ENCODE data around the gene KRTAP10-1.
"Not testable (repeated sequence)": the region's sequence is repeated elsewhere in the genome, so short reads cannot be mapped to it uniquely, and the experiment has no call there.

KRTAP10-1 gene

DNA sequence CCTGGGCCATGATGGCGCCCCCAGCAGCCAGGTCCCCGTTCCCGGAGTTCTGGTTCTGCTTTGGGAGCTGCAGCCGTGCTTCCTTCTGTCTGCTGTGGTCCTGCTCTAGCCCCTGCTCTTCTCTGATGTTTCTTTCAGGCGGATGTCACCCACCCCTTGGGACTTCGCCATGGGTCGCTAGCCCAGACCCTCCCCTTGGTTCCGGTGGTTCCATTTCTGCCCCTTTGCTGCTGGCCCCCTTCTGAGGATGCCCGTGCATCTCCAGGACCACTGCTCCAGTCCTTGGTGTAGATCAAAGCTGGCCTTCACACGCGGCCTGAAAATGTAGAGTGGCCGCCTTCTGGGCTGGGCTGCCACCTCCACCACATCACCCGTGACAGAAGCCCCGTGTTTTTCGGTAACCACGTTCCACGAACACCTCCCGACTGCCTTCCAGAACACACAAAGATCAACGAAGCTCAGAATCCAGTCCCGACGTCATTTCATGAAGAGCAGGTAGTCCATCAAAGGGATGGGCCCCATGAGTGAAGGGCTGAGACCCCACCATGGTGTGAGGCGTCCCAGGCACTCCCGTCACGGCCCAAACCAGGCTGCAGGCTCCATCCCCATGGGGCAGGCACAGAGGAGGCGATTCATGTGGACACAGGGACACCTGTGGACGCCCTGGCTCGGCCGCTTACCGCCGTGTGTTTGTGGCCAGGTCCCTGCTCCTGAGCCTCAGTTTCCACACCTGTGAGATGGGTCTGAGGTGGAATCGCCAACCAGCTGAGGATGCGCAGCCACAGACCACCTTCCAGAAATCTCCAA lies 24.4 kb downstream of the KRTAP10-1 start:
- DNase-seq (ENCODE audit: low read depth) = no peak

DNA sequence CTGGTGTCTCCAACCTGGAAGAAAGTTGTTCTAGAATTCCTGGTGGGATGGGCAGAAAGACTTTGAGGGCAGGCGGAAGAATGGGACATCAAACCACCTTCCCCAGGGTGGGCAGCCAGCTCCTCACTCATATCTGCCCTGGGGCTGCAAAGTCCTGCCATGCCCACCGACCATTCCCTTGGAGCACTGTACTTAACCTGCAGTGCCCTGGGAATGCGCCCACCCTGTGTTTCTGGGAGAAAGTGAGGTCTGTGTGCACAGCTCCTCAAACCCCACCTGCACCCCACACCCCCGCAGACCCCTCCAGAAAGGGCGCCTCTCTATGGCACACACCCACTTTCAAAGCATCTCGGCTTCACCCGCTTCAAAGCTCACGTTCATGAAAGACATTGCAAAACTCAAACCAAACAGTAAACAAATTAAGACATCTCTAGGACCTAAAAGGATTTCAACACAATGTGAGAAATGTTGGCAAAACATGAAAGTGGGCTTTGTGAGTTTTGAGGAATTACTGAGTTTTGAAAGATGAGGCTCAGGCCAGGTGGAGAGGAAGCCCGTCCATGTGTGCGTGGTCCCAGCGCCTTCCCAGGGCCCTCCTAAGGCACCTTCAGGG lies 25.1 kb downstream of the KRTAP10-1 start:
- no peak for DNase-seq (ENCODE audit: low read depth)

DNA sequence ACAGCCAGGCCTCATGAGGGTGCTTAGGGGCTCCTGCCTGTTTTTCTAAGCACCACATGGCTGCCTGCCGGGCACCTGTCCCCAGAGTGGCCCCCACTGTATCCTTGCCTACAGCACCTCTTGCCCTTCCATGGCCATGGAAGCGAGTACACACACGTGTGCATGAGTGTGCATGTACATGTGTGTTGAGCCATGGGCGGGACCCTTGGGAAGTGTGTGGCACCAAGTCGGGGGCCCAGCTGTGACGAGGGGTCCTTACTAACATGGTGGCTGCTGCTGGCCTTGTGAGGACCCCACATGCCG lies 25.8 kb downstream of the KRTAP10-1 start:
- DNase-seq (ENCODE audit: low read depth) = no peak

DNA sequence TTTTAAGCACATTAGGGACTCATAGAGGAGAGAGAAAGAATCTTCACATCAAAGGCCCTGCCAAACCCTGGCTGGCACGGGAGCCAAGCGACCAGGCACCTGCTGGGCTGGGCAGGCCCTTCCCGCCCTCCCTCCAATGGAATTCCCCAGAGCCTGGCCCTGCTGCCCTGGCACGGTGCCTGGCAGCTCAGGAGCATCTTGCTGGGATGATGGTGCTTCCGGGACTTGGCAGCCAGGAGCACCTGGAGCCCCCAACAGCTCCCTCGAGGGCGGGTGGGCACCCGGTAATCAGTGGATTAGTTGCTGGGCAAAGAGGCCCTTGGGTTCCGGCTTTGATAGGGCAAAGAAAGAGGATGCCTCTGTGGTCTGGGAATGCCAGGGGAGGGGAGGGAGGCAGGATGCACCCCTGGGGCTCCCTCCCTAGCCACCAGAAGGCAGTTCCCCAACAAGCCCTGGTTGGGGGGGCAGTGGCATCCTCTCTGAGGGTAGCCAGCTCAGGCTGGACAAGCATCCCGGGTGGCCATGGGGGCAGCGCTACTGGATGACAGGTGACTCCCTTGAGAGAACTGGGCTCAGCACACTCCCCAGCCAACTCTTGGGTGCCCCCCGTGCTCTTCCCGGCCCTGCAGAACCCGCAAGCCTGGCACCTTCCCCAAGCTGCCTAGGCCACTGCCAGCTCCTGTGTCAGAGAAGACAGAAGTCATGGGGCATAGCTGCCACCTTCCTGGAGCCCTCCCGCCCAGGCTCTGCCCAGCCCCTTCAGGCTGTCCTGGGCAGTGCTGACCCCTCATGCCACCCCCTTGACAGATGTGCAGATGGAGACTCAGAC lies 26.4 kb downstream of the KRTAP10-1 start:
- no peak for DNase-seq (ENCODE audit: low read depth)

DNA sequence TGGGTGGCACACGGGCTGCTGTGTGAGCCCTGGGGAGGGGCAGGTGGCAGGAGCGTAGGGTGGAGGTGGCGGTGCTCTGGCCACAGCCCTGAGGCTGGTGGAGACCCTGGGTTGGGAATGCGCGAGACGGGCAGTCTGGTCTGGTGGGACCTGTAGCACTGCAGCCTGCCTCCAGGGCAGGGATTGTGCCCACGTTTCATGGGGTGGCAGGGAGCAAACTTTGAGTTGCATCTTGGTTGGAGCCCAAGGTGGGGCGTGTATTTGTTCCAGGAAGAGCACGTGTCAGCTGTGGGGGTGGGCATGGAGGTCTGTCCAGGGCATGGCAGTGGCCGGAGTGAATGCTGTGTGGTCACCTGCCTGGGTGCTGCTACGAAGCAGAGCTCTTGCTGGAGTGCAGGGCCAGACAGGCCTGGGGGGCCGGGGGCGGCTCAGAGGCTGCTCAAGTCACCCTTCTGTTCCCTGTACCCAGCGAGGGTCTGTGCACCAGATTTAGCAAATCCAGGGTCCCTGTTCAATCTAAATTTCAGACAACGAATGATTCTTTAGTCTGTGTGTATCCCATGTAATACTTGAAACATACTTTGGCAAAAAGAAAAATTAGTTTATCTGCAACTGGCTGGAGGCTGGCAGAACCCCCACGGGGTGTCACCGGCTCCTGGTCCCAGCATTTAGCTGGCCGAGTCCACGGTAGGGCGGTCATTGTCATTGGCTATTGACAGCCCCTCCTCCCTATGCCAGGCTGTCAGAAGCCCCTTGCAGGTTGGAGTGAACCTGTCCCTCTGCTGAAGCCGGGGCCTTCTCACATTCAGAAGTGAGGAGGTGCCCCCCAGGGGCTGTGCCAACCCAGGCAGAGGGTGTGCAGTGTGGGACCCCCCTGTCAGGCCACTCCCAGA lies 27.3 kb downstream of the KRTAP10-1 start:
- no peak for DNase-seq (ENCODE audit: low read depth)

DNA sequence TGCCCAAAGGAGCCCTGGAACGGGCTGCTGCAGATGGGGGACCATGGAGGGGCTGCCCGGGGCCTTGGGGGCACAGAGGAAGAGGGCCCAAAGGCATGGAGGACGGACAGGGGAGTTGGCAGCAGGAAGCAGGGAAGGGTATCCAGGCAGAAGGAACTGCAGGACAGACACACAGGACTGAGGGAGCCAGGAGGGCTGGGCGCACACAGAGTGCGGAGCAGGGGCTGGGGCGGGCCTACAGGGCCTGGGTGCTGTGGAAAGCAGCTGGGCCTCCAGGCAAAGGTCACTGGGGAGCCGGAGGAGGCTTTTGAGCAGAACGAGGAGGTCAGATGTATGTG lies 28.1 kb downstream of the KRTAP10-1 start:
- DNase-seq (ENCODE audit: low read depth) = no peak

DNA sequence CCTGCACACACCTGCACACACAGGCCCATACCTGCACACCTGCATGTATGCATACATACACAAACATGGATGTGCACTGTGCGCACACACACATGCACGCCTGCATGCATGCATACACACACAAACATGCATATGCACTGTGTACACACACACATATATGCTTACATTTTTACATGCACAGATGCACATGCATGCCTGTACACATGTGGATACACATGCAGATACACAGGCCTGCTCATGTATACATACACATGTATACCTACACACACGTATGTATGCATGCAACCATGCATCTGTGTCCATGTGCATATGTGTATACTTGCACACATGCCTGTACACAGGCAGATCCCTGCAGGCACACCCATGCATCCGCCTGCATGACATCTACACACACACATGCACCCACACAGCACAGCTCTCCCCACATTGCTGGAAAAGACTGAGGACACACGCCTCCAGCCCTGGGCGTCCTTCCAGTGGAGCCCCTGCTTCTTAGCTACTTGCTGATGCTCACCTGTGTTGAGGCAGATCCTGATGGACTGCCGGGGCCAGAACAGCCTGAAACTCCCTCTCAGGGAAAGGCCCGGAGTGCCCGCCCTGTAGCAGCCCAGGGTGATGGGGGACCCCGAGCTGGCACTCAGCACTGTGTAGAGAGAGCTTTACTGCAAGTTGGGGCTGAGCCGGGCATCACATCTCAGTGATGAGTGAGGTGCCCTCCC lies 28.6 kb downstream of the KRTAP10-1 start:
- no peak for DNase-seq (ENCODE audit: low read depth)

DNA sequence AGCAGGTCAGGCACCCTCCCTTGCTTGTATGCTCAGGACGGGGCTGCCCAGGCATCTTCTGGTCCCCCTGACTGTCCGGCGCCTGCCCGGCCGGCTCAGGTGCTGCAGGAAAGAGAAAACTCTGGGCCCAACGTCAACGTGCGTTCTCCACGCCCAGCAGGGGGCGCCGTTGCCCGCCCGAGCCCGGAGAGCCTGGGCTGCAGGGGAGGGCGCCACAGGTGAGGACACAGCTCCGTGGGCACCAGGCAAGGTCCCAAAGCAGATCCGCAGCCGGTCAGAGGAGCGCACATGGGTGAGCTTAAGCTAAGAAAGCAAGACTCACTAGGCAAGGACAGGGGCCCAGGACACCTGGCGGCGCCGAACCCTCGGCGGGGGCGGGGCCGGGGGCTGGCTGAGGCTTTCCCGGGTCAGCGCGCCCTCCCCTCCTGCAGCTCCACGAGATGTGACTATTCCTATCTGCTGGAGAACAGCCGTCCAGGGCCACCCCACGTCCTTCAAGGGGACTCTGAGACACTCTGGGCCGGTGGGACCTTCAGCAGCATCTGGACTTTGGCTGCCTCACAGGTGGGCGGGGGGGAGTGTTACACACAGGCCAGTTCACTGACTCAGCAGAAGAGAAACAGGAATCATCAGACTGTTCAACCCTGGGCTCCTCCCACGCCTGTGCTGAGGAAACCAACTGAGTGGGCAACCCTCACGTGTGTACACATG lies 29.3 kb downstream of the KRTAP10-1 start:
- DNase-seq (ENCODE audit: low read depth) = peak; percentile 73

DNA sequence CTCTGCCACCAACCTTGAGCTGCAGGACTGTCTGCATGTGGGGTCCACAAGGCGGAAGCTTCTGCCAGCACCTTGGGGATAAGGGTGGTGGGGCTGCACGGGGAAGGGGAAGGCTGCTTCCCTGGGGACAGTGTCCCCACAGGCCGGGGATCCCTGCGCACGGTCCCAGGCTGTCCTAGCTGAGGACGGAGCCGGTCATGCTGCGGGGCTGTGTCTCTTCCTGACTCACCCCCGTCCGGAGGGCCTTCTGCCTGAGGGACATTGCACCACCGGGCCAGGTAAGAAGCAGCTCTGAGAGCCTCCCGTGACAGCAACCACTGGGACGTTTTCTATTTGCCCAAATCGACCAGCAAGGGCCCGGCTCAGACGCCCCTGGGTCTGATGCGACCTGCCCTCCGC lies 29.9 kb downstream of the KRTAP10-1 start:
- no peak for DNase-seq (ENCODE audit: low read depth)

DNA sequence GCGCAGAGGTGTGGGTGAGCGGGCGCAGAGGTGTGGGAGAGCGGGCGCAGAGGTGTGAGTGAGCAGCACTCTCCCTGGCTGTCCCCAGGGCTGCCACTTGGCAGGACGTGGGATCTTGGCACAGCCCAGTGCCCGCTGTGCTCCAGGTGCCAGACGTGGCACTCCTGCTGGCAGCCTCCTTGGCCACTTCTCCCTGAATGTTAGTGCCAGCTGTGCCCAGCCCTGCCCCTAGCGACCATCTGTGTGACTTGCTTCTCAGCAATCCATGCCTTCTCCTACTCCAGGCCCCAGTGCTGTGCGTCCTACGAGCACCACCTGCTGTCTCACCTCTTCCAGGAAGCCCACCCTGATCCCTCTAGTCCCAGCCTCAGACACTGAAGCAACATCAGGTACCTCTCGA lies 30.5 kb downstream of the KRTAP10-1 start:
- no peak for DNase-seq (ENCODE audit: low read depth)

DNA sequence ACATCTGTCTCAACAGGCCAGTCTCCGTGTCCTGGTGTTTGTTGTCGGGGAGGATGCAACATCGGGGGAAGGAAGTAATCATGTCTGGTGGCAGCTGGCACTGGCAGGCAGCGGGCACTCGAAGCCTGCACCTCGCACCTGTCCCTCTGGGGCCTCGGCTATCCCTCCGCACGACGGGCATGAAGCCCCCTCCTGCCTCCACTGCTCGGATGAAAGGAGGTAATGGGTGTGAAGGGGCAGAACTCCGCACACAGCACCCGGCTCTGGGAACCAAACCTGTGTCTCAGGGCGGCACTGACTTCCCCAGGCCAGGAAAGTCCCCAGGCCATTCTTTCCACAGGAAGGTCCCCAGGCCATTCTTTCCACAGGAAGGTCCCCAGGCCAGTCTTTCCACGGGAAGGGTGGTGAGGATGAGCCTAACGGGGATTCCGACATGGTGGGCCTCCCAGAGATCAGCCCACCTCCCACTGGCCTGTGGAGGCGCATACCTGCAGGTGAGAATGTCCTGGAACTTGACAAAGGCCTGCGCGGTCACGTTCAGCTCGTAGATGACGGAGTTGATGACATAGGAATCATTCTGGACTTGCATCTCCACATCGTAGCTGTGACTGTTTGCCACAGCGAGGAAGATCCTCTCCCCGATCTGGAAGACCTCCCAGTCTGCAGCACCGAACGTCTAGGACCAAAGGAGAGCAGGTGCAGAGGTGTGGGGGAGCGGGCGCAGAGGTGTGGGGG lies 31.1 kb downstream of the KRTAP10-1 start:
- no peak for DNase-seq (ENCODE audit: low read depth)

DNA sequence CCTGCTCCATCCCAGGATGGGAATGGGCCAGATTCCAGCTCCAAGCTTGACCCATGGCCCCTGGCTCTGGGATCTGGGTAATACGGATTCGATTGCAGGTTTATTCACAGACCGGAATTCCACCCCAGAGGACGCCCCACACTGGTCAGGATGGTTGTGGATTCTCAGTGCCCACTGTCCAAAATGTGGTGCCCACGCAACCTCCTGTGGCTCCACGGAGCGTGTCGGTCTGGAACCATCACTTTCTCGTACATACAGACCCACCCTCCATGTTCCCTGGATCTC lies 31.6 kb downstream of the KRTAP10-1 start:
- no peak for DNase-seq (ENCODE audit: low read depth)

DNA sequence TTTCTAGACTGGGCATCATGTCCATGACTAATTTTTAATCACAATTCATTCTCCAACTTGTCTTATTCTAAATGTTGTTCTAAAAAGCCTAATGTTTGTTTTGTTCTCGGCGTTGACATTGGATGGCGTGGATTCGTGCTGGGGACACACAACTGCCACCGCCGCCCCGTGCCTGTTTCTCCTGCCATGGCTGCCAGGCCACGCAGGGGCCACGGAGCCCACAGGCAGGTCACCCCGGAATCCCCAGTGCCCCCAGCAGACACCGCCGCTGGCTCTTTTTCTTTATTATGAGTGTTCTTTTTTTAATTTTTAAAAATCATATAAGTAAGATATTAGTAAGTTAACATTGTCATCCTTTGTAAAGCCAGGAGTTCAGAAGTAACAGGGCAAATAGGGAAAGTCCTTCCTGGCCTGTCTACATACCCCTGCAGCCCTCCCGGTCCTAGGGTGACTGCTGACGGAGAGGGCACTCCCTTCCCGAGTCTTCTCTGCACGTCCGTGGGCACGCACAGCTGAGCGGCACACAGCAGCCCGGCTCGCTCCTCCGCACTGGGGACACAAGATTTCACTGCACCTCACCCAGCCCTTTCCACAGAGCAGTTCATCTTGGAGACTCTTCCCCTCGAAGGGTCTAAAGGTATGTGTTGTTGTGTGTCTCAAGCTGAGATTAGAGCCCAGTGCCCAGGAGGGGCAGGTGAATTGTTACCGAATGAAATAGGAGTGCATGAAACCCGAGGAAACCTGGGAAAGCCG lies 32.1 kb downstream of the KRTAP10-1 start:
- no peak for DNase-seq (ENCODE audit: low read depth)

DNA sequence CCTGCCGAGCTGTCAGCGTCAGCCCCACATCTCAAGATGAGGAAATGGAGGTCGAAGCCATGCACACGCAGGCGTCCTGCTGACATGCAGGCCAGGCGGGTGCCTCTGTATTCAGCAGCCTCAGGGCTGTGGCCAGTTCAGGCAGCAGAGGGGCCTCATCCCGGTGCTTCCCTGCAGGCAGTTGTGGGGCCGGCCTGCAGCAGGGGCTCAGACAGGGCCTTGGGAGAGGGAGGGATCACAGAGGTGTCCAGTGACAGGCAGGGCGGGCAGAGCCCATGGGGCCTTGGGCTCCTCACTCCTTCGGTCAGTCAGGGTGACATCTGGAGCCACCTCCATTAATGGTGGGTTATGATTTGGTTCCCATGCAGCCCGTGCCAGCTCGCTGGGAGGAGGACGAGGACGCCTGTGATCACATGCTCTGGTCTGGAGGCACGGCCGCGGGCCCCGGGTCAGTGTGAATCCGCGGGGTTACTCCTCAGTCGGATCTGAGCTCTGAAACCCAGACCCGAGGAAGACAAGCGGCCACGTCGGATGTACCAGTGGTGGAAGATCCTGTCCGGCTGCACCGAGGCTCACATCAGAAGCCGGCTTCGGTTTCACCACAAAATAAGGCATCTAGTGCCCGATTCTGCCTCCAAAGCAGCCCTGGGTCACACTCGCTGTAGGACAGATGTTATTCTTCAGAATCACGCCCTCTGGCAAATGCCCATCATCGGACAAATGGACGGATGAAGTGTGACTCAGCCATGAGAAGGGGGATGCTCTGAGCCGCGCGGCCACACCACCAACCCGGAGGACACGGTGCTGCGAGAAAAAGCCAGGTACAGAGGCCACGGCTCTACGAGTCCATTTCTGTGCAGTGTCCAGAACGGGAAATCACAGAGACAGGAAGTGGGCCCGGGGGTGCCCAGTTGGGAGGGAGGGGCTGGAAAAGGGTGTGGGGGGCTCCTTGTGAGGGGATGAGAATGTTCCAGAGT lies 33.4 kb downstream of the KRTAP10-1 start:
- no peak for DNase-seq (ENCODE audit: low read depth)

DNA sequence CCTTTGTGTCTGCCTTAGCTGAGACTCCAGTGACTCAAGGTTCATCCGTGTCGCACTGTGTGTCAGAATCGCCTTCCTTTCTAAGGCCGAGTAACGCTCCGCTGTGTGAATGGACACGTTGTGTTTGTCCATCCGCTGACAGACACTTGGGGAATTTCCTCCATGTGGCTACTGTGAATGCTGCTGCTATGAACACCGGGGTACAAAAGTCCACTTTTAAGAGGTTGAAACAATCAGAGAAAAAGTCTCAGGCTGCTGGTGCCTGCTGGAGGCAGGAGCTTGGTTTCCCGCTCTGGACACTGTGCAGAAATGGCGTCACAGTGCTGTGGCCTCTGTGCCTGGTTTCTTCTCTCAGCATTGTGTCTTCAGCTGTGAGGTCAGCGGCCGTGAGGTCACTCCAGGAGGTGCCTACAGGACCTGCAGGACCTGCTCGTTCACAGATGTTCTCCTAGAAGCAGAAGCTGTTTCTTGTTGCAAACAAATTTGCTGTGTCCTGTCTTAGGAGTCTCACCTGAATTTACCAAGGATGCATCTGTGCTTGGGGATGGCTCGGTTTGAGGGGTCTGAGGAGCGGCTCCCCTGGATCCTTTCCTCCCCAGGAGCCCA lies 34.2 kb downstream of the KRTAP10-1 start:
- no peak for DNase-seq (ENCODE audit: low read depth)

DNA sequence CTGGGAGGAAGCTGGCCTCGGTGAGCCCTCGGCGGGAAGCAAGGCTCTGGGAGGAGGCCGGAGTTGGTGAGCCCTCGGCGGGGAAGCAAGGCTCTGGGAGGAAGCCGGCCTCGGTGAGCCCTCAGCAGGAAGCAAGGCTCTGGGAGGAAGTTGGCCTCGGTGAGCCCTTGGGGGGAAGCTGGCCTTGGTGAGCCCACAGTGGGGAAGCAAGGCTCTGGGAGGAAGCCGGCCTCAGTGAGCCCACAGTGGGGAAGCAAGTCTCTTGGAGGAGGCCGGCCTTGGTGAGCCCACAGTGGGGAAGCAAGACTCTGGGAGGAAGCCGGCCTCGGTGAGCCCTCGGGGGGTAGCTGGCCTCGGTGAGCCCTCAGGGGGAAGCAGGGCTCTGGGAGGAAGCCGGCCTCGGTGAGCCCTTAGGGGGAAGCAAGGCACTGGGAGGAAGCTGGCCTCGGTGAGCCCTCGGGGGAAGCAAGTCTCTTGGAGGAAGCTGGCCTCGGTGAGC lies 36.0 kb downstream of the KRTAP10-1 start:
- no peak for DNase-seq (ENCODE audit: low read depth)

DNA sequence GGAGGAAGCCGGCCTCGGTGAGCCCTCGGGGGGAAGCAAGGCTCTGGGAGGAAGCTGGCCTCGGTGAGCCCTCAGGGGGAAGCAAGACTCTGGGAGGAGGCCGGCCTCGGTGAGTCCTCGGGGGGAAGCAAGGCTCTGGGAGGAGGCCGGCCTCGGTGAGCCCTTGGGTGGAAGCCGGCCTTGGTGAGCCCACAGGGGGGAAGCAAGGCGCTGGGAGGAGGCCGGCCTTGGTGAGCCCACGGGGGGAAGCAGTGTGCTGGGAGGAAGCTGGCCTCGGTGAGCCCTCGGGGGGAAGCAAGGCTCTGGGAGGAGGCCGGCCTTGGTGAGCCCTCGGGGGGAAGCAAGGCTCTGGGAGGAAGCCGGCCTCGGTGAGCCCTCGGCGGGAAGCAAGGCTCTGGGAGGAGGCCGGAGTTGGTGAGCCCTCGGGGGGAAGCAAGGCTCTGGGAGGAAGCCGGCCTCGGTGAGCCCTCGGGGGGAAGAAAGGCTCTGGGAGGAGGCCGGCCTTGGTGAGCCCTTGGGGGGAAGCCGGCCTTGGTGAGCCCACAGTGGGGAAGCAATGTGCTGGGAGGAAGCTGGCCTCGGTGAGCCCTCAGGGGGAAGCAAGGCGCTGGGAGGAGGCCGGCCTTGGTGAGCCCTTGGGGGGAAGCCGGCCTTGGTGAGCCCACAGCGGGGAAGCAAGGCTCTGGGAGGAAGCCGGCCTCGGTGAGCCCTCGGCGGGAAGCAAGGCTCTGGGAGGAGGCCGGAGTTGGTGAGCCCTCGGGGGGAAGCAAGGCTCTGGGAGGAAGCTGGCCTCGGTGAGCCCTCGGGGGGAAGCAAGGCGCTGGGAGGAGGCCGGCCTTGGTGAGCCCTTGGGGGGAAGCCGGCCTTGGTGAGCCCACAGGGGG lies 36.7 kb downstream of the KRTAP10-1 start:
- DNase-seq (ENCODE audit: low read depth) = not testable (repeated sequence)

Data from activated T-helper 9 cell treated with anti-CD3 and anti-CD28 coated beads, Interleukin-2, amount 50 U/mL, for 16 hours (primary cell).